SK-N-MC (cell line): ENCODE measurements around the gene CENPO.

Source experiments
- EZH2 ChIP-seq: fragments of 200-600 bp; sonication (generic); IDR thresholded peaks from one replicate; pipeline ENCODE4 v1.6.1; 2017; ENCODE audit warnings: antibody characterized with exemption
- FOXP2 ChIP-seq: optimal IDR thresholded peaks from 2 replicates; pipeline ENCODE3; 2011; ENCODE audit warnings: mild to moderate bottlenecking, moderate library complexity; ENCODE audit not compliant: insufficient read depth; ENCODE audit errors: extremely low read length, control extremely low read depth
- POLR2AphosphoS5 ChIP-seq: IDR thresholded peaks from 2 replicates; pipeline ENCODE4 v1.6.1; 2012; ENCODE audit warnings: mild to moderate bottlenecking, low read depth, low read length, borderline replicate concordance

DNA sequence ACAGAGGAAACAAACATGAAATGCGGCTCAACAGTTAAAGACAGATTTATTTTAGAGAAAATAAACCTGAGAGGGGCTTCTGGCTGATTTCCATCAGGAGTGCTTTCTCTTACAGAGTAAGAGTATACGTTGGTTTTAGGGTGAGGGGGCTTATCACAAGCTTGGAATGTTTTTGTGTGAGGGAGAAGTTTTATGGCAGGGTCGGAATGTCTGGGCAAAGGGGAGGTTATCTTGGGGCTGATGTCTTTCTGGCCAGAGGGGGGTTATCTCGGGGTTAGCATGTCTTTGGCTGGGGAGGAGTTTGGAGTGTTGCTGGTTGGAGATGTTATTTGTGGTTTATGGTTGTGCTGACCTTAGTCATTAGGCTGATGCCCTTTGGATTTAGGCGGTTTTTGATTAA is 22.2 kb upstream of the CENPO start:
- TF ChIP-seq POLR2AphosphoS5, result no peak
- TF ChIP-seq EZH2, result no peak
- no peak for TF ChIP-seq FOXP2
